Lower lobe of right lung (tissue), 2 donors: ENCODE results near the gene MAP3K5. TPM values are rescaled to one million over a fixed set of nuclear protein-coding genes. Genes with fewer than 3 reads are reported as not detected.

Experiments used
- ATAC-seq, 2 donors: fragments of 200-7000 bp; cut with Tn5 transposase; one replicate each; pipeline ENCODE4 v1.9.1; 2020 to 2022; ENCODE audit warnings: mild to moderate bottlenecking in 2 of 2, moderate library complexity in 2 of 2
- DNase-seq: peaks from one replicate; pipeline ENCODE4 v3.0.0-alpha.2; 2020
- H3K27ac ChIP-seq: fragments of 200-600 bp; one replicate; pipeline ENCODE4 v1.8.0; 2022
- H3K27me3 ChIP-seq: fragments of 200-600 bp; one replicate; pipeline ENCODE4 v1.8.0; 2022; ENCODE audit warnings: low read depth
- H3K36me3 ChIP-seq: fragments of 200-600 bp; one replicate; pipeline ENCODE4 v1.8.0; 2022; ENCODE audit warnings: mild to moderate bottlenecking
- H3K4me1 ChIP-seq: fragments of 200-600 bp; one replicate; pipeline ENCODE4 v1.8.0; 2022
- H3K4me3 ChIP-seq: fragments of 200-600 bp; one replicate; pipeline ENCODE4 v1.8.0; 2022; ENCODE audit warnings: mild to moderate bottlenecking
- H3K9me3 ChIP-seq: fragments of 200-600 bp; one replicate; pipeline ENCODE4 v1.8.0; 2022
- intact Hi-C: fragments of 100-400 bp; cut with DNase I; formaldehyde crosslinking; loops from one replicate; pipeline ENCODE4 v1.11.0; 2022
- total RNA-seq: library from RNA; stranded (reverse); fragmentation: NEBNext Ultra II Directional; extraction: Animal tissue kit (Norgen Biotek cat#: 25700); gene quantifications from one replicate; pipeline ENCODE4 v1.2.1, GENCODE V29; 2021
- TF ChIP-seq, protein P1 (sequence below): fragments of 200-600 bp; IDR thresholded peaks from one replicate; pipeline ENCODE4 v1.8.0; 2022; ENCODE audit warnings: antibody characterized with exemption, mild to moderate bottlenecking
- donor health status: DM: no; HTN: yes; CAD: no; lungs with severe emphysema.

The MAP3K5 gene
- total RNA-seq, 1 donor from 2014 or later = 32.0 TPM

DNA sequence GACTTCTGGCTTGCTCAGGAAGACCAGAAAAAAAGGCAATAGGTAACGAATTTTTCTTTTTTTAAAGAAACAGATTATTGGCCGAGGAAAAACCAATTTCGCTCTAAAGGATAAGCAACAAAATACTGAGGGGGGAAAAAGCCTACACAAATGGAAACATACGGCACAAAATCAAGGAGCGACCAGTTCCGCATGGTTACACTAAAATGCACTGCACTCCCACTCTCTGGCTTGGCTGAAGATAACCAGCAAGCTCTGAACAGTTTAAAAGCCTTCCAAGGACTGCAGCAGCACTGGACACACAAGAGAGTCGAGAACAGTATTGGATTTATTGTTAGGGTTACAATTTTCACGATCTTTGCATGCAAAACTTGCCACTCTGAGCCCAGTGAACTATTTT is 241.2 kb downstream of the MAP3K5 start:
- Histone ChIP-seq H3K27ac (no peak overlapping the region), H3K9me3 (no peaks in the 10 kb centered on the region), H3K27me3 (peaks cover 13% of the 10 kb centered on the region), H3K4me1 (peaks cover 20% of the 10 kb centered on the region), H3K4me3 (peak overlapping the region; percentile 68), H3K36me3 (peaks cover 6% of the 10 kb centered on the region)
- ATAC-seq (no peak), DNase-seq (no peak)
- intact Hi-C loops = no loop called here
- TF ChIP-seq, protein P1, sequence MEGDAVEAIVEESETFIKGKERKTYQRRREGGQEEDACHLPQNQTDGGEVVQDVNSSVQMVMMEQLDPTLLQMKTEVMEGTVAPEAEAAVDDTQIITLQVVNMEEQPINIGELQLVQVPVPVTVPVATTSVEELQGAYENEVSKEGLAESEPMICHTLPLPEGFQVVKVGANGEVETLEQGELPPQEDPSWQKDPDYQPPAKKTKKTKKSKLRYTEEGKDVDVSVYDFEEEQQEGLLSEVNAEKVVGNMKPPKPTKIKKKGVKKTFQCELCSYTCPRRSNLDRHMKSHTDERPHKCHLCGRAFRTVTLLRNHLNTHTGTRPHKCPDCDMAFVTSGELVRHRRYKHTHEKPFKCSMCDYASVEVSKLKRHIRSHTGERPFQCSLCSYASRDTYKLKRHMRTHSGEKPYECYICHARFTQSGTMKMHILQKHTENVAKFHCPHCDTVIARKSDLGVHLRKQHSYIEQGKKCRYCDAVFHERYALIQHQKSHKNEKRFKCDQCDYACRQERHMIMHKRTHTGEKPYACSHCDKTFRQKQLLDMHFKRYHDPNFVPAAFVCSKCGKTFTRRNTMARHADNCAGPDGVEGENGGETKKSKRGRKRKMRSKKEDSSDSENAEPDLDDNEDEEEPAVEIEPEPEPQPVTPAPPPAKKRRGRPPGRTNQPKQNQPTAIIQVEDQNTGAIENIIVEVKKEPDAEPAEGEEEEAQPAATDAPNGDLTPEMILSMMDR = no peak

DNA sequence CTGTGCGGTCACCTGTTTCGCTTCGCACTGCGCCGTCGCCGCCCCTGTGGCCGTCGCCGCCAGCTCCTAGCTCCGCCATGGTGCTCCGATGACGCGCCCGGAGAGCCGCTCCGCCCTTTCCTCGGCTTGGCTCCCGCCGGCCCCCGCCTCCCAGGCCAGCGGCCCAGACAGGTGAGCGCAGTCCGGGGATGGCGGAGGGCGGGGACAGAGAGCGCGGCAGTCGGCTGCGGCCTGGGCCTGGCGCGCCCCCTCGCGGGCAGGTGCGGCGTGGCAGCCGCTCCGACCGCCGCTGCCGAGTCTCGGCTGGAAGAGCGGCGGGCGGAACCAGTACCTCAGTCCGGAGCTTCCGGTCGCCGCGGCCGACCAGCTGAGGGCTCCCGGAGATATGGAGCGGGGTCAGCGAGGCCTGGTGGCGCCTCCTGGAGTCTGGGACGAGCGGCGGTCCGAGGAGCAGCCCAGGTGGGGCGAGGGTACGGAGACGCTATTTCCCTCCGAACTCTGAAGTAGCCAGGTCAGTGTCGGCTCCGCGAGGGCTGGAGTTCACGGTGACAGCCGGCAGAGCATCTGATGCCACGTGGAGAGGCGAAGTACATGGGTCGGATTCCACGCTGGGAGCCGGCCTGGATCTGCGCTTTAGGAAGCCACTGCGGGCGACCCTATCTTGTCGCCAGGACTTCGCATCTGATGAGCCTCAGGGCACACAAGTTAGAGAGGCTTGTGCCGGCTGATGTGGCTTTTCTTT is 241.8 kb downstream of the MAP3K5 start, which contains the start of gene MAP7:
TSS of gene MAP7 (minus strand) at position 93 of the 742 bp plus-strand sequence. CDS start at position 79, 14 bp downstream.
- peak within 1 kb of the TSS; percentile 68 for H3K4me3 ChIP-seq
- TF ChIP-seq, protein P1 = peak; percentile 82
- ATAC-seq (peak; percentile 98), DNase-seq (peak; percentile 92)
- H3K9me3 ChIP-seq = no peaks in the 10 kb centered on the region
- peaks cover 20% of the 10 kb centered on the region for H3K4me1 ChIP-seq
- peaks cover 3% of the 10 kb centered on the region for H3K36me3 ChIP-seq
- H3K27ac ChIP-seq = peak within 1 kb of the TSS; percentile 77
- H3K27me3 ChIP-seq = peaks cover 13% of the 10 kb centered on the region
- intact Hi-C loops = no loop called here

DNA sequence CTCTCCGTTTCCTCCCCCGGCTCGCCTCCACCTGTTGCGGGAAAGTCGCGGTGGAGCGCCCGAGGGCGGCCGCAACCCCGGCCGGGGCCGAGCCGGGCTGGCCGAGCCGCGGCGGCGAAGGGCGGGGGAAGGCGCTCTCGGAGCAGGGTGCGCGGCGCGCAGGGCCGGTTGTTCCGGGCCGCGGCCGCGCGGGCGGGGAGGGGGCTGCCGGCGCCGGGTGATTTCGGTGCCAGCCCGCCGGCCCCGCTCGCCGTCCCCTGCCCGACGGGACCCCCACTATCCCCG is 242.3 kb downstream of the MAP3K5 start:
- Histone ChIP-seq H3K27ac (peak overlapping the region; percentile 77), H3K4me3 (peak overlapping the region; percentile 68), H3K9me3 (no peaks in the 10 kb centered on the region), H3K36me3 (no peaks in the 10 kb centered on the region), H3K4me1 (peaks cover 20% of the 10 kb centered on the region), H3K27me3 (peaks cover 13% of the 10 kb centered on the region)
- TF ChIP-seq, protein P1 = no peak
- peak; percentile 85 to 89 for ATAC-seq
- no peak for DNase-seq
- intact Hi-C loops = no loop called here

DNA sequence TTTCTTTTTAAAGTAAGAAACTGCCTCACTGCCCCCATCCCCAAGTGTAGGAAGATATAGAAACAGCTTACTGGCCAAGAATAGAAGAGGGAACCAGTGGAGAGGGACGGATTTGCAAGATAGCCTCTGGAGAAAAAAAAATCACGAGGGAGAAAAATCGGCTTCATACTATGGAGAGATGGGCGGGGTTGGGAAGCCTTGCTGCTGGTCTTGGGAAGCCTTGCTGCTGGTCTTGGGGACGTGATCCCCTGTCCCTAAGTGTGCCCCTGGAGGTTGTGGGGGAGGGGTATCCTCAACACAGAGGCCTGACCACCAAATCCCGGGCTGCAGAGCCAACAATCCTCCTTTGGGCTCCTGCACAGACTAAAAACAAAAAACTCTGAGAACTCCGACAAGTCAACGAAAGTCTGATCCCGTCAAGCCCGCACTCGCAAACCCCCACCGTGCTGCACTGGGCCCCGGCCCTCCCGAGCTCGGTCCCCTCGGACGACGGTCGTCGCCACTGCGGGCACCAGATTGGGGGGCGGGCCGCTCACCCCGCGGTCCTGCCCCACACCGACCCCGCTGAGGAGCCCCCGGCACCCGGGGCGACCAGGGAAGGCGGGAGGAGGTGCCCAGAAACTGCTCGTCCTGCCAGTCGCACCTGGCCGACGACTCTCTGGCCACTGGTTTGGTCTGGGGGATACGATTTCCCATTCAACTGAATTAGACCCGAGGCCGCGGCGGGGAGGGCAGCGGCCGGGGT is 242.8 kb downstream of the MAP3K5 start:
- intact Hi-C loops = no loop called here
- DNase-seq (peak; percentile 50), ATAC-seq (peak; percentile 30 to 46)
- TF ChIP-seq, protein P1 = no peak
- no peaks in the 10 kb centered on the region for H3K36me3 ChIP-seq
- peak overlapping the region; percentile 77 for H3K27ac ChIP-seq
- H3K4me1 ChIP-seq = peaks cover 20% of the 10 kb centered on the region
- no peaks in the 10 kb centered on the region for H3K9me3 ChIP-seq
- peaks cover 13% of the 10 kb centered on the region for H3K27me3 ChIP-seq
- H3K4me3 ChIP-seq = peak overlapping the region; percentile 68

DNA sequence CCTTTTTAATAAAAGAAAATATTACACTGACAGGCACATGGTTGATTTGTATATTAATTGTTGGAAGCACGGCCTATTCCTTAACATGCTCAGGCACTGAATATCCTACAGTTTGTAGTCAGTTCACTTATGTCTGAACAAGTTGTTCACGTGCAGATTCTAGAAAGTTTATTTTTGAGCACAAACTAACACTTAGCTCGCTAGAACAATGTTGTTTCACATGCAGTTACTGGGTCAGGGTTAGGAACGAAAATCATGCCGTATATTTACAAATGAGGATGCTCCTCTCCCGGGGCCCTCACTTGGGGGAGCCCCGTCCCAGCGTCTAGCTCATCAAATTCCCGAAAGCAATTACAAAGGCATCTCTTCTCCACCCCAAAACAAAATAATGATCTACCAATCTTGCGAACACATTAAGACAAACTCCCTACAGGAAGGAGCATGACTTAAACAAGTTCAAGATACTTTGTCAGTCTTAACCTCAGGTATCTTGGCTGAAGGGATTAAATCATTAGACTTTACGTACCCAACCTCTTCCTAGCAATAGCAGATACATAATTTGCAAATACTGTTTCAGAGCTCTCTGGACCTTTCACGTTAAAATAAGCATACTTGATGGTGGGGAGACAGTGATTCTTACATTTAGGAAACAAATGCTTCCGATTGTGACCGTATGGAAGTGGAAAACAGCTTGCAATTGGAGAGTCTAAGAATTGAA is 243.5 kb downstream of the MAP3K5 start:
- no peak overlapping the region for H3K27ac ChIP-seq
- peaks cover 13% of the 10 kb centered on the region for H3K27me3 ChIP-seq
- TF ChIP-seq, protein P1 = no peak
- DNase-seq (no peak), ATAC-seq (no peak)
- H3K4me3 ChIP-seq = peak overlapping the region; percentile 68
- peaks cover 20% of the 10 kb centered on the region for H3K4me1 ChIP-seq
- no peaks in the 10 kb centered on the region for H3K36me3 ChIP-seq
- H3K9me3 ChIP-seq = no peaks in the 10 kb centered on the region
- intact Hi-C loops = no loop called here
